GM04503 (cell line): ENCODE results near the gene BACE2.

ENCODE experiments used
- DNase-seq: peaks from one replicate; pipeline ENCODE4 v3.0.0-alpha.2; 2012; ENCODE audit warnings: low read depth

BACE2 gene

DNA sequence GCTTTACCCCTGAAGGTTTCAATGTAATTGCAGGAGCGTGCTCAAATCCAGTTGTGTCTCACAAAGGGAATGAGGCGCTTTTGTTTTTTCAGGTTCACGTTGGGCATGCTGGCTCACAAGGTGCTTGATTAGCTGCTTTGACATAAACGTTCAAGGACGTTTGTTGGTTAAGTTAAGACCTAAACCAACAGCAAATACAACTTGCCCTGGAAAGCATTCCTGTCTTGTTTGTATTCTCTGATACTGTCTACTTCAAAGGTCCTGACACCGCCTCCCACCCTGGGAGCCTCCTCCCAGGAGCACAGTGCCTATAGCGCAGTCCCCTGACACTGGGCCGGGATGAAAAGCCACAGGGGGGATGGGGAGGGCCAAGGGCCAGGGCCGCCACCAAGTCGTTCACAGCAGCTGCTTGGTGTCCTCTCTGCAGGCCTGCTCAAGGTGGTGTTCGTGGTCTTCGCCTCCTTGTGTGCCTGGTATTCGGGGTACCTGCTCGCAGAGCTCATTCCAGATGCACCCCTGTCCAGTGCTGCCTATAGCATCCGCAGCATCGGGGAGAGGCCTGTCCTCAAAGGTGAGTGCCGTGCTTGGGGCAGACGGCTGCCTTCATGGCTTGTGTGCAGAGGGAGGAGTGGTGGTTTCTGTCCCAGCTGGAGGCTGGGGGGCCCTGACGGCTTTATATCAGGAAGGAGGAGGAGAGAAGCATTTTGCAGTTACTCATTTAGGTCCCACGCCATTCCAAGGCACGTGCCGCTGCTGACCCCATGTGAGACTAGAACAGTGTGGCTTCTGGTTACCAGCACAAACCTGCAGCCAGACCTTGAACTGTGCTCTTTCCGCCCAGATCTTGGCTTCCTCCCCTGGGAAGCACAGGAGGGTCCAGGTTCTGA lies 154.8 kb downstream of the BACE2 start:
- no peak for DNase-seq

GRCh38 chr21:41325138-41325912 lies 157.4 kb downstream of the BACE2 start:
- DNase-seq: no peak

GRCh38 chr21:41326414-41327080 lies 158.6 kb downstream of the BACE2 start:
- DNase-seq: no peak

DNA sequence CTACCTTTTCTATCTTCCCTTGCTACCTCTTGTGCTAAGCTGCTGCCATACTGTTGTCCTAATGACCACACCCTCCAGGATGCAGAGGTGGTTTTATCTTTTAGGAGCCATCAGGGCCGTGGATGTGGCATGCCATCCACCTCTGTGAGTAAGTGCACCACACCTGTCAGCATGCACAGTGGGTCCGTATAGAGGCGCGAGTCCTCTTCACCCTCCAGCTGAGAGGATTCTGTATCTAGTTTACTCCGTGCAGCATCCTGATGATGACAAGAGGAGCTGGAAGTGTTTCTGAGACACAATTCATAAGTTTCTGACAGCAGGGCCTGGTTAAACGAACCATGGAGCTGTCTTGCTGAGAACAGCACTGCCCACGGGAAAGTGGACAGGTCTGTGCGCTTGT lies 159.8 kb downstream of the BACE2 start:
- no peak for DNase-seq

GRCh38 chr21:41328660-41329607 lies 161.0 kb downstream of the BACE2 start:
- DNase-seq: no peak
